Left ventricle myocardium inferior (tissue), 1 donor: Measurements from ENCODE around the gene WDR82. TPM values are rescaled to one million over a fixed set of nuclear protein-coding genes. Genes with fewer than 3 reads are reported as not detected.

Experiments
- DNase-seq: peaks from one replicate; pipeline ENCODE4 v3.0.0-alpha.2; 2020
- H3K27ac ChIP-seq: fragments of 200-600 bp; replicated peaks from 2 replicates; pipeline ENCODE4 v1.8.0; 2021
- H3K27me3 ChIP-seq: fragments of 200-600 bp; 2 replicates; pipeline ENCODE4 v1.8.0; 2021; ENCODE audit warnings: low read depth
- H3K36me3 ChIP-seq: fragments of 200-600 bp; 2 replicates; pipeline ENCODE4 v1.8.0; 2021
- H3K4me1 ChIP-seq: fragments of 200-600 bp; 2 replicates; pipeline ENCODE4 v1.8.0; 2021
- H3K4me3 ChIP-seq: fragments of 200-600 bp; 2 replicates; pipeline ENCODE4 v1.8.0; 2021; ENCODE audit warnings: mild to moderate bottlenecking, moderate library complexity
- H3K9me3 ChIP-seq: fragments of 200-600 bp; replicated peaks from 2 replicates; pipeline ENCODE4 v1.8.0; 2021
- intact Hi-C: fragments of 100-400 bp; cut with micrococcal nuclease; formaldehyde crosslinking; loops from one replicate; pipeline ENCODE4 v1.11.0; 2022
- total RNA-seq: library from RNA; stranded (reverse); fragmentation: NEBNext Ultra II Directional; extraction: Animal tissue kit (Norgen Biotek cat#: 25700); gene quantifications from one replicate; pipeline ENCODE4 v1.2.1, GENCODE V29; 2021
- TF ChIP-seq, protein P1 (sequence below): fragments of 200-600 bp; IDR thresholded peaks from 2 replicates; pipeline ENCODE4 v1.8.0; 2021; ENCODE audit warnings: antibody characterized with exemption, mild to moderate bottlenecking, borderline replicate concordance
- donor health status: DM: no; HTN: yes; CAD: no; lungs with severe emphysema.

Gene WDR82
- total RNA-seq, 1 donor from 2014 or later, result 61.6 TPM

DNA sequence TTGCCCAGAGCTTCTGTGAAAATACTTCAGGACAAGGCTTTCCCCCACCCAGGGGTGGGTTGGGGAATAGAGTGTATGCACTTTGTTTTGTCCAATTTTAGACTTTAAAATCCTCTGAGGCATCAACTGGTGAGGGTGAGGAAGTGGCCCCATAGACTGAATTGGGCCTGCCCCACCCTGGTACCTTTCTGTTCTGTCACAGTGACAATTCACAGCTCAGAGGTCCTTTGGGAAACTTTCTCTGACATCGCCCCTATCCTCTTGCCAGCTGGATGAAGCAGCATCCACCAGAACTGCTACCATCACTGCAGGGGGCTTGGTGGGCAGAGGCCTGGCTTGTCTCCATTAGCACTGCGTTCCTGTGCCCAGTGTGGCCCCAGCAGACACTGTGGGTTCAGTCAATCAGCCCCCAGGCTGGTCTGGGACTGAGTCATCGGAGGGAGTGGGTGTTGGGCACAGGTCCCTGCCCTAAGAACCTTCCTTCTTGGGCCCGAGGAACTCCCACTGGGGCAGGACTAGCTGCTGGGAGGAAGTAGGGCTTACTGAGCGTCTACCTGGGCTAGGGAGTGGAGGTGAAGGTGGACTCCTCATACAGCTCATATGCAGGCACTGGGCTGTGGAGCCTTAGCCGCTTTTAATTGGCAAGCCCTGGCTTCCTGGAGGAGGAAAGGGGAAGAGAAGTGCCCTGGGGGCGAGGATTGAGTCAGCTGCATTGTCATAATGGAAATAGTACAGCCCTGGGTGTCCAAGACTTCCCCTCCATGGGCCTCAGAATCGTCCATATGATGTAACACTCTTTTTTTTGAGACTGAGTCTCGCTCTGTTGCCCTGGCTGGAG is 34.4 kb downstream of the WDR82 start:
- peak; percentile 33 for DNase-seq
- peaks cover 53% of the 10 kb centered on the region for H3K4me1 ChIP-seq
- no peaks in the 10 kb centered on the region for H3K9me3 ChIP-seq
- no peak overlapping the region for H3K4me3 ChIP-seq
- TF ChIP-seq, protein P1, sequence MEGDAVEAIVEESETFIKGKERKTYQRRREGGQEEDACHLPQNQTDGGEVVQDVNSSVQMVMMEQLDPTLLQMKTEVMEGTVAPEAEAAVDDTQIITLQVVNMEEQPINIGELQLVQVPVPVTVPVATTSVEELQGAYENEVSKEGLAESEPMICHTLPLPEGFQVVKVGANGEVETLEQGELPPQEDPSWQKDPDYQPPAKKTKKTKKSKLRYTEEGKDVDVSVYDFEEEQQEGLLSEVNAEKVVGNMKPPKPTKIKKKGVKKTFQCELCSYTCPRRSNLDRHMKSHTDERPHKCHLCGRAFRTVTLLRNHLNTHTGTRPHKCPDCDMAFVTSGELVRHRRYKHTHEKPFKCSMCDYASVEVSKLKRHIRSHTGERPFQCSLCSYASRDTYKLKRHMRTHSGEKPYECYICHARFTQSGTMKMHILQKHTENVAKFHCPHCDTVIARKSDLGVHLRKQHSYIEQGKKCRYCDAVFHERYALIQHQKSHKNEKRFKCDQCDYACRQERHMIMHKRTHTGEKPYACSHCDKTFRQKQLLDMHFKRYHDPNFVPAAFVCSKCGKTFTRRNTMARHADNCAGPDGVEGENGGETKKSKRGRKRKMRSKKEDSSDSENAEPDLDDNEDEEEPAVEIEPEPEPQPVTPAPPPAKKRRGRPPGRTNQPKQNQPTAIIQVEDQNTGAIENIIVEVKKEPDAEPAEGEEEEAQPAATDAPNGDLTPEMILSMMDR, result no peak
- peak overlapping the region; percentile 88 for H3K27ac ChIP-seq
- intact Hi-C loops, result no loop called here
- H3K27me3 ChIP-seq, result no peaks in the 10 kb centered on the region
- H3K36me3 ChIP-seq, result peaks cover 6% of the 10 kb centered on the region

DNA sequence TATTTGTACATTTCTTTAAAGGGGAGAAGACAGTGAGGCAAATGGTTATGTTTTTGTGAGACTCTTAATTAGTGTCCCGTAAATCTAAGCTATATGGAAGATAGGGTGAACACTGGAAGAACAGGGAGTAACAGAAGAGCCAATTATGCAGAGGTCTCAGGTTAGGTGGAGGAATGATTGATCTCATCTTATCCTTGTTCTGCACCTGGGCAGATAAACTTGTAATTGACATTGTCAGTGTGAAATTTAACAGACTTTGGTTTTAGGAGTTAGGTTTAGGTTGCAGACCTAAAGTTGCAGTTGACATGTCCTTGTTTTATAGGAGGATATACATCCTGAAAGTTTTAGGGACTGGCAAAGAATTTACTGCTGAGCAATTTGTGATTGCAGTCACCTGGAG is 36.4 kb downstream of the WDR82 start:
- H3K4me3 ChIP-seq, result no peak overlapping the region
- no peak overlapping the region for H3K27ac ChIP-seq
- DNase-seq, result no peak
- no peaks in the 10 kb centered on the region for H3K36me3 ChIP-seq
- no peaks in the 10 kb centered on the region for H3K27me3 ChIP-seq
- no peaks in the 10 kb centered on the region for H3K9me3 ChIP-seq
- intact Hi-C loops, result no loop called here
- peaks cover 62% of the 10 kb centered on the region for H3K4me1 ChIP-seq
- TF ChIP-seq, protein P1, result no peak

DNA sequence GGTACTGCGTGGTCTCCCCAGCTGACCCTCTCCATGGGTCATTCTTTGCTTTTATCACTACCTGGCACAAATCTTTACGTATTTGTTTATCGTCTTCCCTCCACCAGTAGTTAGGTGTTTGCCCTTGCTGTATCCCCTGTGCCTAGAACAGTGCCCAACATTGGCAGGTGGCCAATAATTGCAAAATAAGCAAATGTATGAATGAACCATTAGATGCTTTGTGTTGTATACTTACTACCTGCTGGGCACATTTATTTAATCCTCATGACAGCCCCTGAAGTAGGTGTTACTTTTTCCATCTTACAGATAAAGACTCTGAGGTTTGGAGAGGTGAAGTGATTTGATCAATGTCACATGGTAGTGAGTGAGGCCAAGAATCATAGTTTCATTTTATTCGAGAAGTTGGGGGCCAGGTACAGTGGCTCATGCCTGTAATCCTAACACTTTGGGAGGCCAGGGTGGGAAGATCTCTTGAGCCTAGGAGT is 37.5 kb downstream of the WDR82 start:
- intact Hi-C loops, result no loop called here
- Histone ChIP-seq H3K4me1 (peaks cover 62% of the 10 kb centered on the region), H3K9me3 (no peaks in the 10 kb centered on the region), H3K27me3 (no peaks in the 10 kb centered on the region), H3K4me3 (no peak overlapping the region), H3K27ac (peak overlapping the region; percentile 94), H3K36me3 (no peaks in the 10 kb centered on the region)
- TF ChIP-seq, protein P1, result no peak
- DNase-seq, result no peak

DNA sequence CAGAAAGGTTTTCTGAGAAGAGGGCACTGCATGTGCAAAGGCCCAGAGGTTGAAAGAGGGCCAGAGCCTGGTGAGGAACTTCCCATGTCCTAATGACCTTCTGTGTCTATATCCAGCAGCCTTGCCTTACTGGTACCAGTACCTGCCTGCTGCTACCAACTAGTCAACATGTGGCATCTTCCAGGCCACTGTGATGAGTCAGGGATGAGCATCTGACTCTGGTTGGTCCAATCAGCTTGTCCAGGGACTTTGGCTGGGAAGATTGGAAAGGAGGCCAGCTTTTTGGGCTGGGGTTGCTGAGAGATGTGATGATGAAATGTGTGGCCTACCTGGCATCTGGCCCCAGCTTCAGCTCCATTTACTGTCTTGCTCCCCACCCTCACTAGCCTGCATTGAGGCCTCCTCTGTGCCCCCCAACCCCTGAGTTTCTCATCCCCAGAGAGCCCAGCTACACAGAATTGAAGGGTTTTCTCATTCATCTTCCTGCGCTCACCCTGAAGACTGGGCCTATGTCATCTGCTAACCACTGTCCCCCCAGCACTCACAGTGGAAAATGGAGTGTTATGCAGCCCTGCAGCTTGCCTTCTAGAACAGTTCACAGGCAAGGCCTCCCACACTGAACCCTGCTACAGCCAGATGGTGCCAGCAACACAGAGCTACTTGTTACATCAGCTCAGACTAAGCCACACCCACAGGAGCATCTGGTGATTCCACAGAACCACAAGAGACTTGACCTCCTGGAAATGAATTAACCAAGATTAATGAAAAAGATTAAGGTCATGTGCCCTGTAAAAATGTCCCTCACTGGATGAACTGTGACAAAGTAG is 38.2 kb downstream of the WDR82 start:
- H3K4me3 ChIP-seq, result peak overlapping the region; percentile 91
- peak; percentile 31 for DNase-seq
- no peaks in the 10 kb centered on the region for H3K36me3 ChIP-seq
- peaks cover 65% of the 10 kb centered on the region for H3K4me1 ChIP-seq
- intact Hi-C loops, result no loop called here
- peak overlapping the region; percentile 94 for H3K27ac ChIP-seq
- no peaks in the 10 kb centered on the region for H3K9me3 ChIP-seq
- TF ChIP-seq, protein P1, result no peak
- no peaks in the 10 kb centered on the region for H3K27me3 ChIP-seq

DNA sequence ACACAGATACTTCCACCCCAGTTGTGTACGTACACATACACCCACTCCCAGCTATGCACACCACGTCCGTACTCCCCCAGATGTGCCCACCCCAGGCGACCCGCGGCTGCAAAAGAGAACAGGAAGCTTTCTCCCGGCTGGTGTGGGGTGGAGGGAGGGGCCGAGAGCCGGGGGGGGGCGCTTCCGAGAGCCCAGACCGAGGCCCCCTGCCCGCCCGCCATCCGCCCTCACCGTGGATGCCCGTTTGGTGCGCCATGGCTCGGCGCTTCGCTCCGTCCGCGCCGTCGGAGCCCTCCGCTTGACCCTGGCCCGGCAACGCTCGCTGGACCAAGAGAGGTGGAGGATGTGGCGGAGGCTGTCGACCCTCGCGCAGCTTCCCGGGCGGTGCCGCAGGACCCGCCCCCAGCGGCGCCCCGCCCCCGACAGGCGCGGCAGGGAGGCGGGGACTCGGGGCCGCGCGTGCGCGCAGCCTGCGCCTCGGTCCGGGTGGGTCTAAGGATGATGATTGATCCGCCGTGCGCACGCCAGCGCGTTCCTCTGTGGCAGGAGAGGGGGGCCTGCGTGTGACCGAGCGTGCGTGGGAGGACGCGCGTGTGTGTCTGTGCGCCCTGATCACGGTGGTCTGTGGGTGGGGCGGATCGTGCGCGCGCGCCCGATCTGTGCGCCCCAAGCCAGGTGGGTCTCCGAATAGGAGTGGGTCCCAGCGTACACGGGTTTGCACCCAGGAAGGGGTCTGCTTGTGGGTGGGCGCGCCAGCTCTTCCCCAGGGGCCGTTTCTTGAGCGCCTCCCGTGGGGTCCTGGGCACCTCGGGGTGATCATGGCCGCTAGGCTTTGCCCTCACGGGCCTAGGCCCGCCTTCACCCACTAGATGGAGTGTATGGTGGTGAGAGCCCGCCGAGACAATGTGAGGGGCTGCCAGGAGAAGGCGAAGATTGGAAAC is 39.4 kb downstream of the WDR82 start, which contains the start of gene TWF2:
TWF2 (minus strand) TSS at position 398 of the 941 bp plus-strand sequence; CDS start at position 256, 142 bp downstream.
- Histone ChIP-seq H3K4me3 (peak within 1 kb of the TSS; percentile 91), H3K27ac (peak within 1 kb of the TSS; percentile 94), H3K27me3 (no peaks in the 10 kb centered on the region), H3K4me1 (peaks cover 67% of the 10 kb centered on the region), H3K9me3 (no peaks in the 10 kb centered on the region), H3K36me3 (no peaks in the 10 kb centered on the region)
- TF ChIP-seq, protein P1, result peak; percentile 58
- peak; percentile 80 for DNase-seq
- intact Hi-C loops, result no loop called here
